PFSK-1 (cell line): ENCODE measurements around the gene CHSY3.

Experiments used
- POLR2AphosphoS5 ChIP-seq: IDR thresholded peaks from 2 replicates; pipeline ENCODE4 v1.6.1; 2012; ENCODE audit warnings: low read depth, mild to moderate bottlenecking, control low read depth, low read length, moderate library complexity
- REST ChIP-seq, 2 experiments: IDR thresholded peaks; 2 replicates each; pipeline versions ENCODE4 v1.6.1 to v1.8.0; 2011 to 2012; ENCODE audit warnings: low read depth in 2 of 2, low read length in 2 of 2, control low read depth in 1 of 2, inconsistent platforms in 1 of 2, mild to moderate bottlenecking in 1 of 2, moderate library complexity in 1 of 2; ENCODE audit not compliant: insufficient read depth in 1 of 2
- SIN3A ChIP-seq: IDR thresholded peaks from 2 replicates; pipeline ENCODE4 v1.6.1; 2012; ENCODE audit warnings: mild to moderate bottlenecking, low read length, moderate library complexity, borderline replicate concordance; ENCODE audit not compliant: insufficient read depth
- TAF1 ChIP-seq: IDR thresholded peaks from 2 replicates; pipeline ENCODE4 v1.6.1; 2012; ENCODE audit warnings: low read length, control low read depth, borderline replicate concordance; ENCODE audit not compliant: insufficient read depth

- no peak for TF ChIP-seq POLR2AphosphoS5
- TF ChIP-seq SIN3A, result no peak
- no peak for TF ChIP-seq TAF1
- TF ChIP-seq REST (IDR thresholded peaks at IDR 0.05; ENCODE audit: insufficient read depth in 1 of 2, low read depth in 2 of 2, low read length in 2 of 2), result no peak
Observed at GRCh38 chr5:130227699-130228098, 323.4 kb downstream of the CHSY3 start.
